Stomach (tissue), 4 donors: Measurements from ENCODE around the gene ATRNL1.

Source experiments
- CTCF ChIP-seq, 7 experiments: fragments of 450-650 bp in 4 of 7; fragments of 200-600 bp in 3 of 7; sonication (generic) in 3 of 7; IDR thresholded peaks; one replicate each; pipeline ENCODE4 v1.5.1; 2016 to 2019; ENCODE audit warnings: antibody characterized with exemption in 7 of 7, control low read depth in 2 of 7, mild to moderate bottlenecking in 1 of 7
- POLR2A ChIP-seq, 4 donors: fragments of 450-650 bp; IDR thresholded peaks; one replicate each; pipeline ENCODE4 v1.6.1; 2016; ENCODE audit warnings: antibody characterized with exemption in 4 of 4, control low read depth in 2 of 4, mild to moderate bottlenecking in 1 of 4, moderate library complexity in 1 of 4

- no peak for TF ChIP-seq CTCF (IDR thresholded peaks at IDR 0.05)
- TF ChIP-seq POLR2A (IDR thresholded peaks at IDR 0.05) = no peak
Measured at GRCh38 chr10:115802911-115803310, 709.7 kb downstream of the ATRNL1 start.
